ENCODE results near the gene KRT9. TPM values are rescaled to one million over a fixed set of nuclear protein-coding genes. Genes with fewer than 3 reads are reported as not detected.
"Not testable (repeated sequence)": the region's sequence is repeated elsewhere in the genome, so short reads cannot be mapped to it uniquely, and the experiment has no call there.

Gene KRT9
- total RNA-seq, 5 donors from 2014 or later (not counting 1 experiment from before 2014, with no cell fraction given): not detected

DNA sequence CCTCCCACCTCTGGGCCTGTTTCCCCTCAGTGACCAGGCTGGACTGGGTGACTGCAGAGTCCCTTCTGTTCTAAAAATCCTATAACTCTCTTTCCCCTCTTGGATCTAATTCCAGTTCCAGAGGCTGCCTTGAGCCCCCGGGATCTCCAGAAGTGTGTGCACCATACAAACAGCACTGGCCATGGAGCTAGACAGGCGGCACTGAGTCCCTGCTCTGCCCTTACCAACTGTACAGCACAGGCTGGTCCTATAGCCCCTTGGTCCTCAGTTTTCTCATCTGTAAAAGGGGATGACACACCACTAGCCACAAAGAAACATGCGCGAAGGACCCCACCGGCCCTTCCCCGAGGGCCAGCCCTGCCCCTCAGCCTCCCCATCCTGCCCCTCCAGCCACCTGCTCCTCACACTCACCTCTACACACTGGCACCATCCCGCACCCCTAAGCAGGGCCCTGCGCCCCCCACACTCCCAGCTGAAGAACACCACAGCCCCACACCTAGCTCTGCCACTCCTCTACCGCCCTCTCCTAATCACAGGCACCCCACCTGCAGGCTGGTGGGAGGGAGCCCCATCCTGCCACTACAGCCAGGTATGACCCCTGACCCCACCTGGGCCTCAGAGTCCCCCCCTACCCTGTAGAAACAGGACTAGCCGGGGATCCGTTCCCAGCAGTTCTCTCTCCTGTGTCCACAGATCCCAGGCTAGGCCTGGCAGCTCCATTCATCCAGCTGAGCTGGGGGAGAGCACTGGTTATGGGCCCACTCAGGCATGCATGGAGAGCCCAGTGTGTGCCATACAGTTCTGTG lies 41.6 kb upstream of the KRT9 start:
- Histone ChIP-seq H3K9me3 (no peaks in the 10 kb centered on the region), H3K4me1 (ENCODE audit: control insufficient read depth in 1 of 2, extremely low read depth in 1 of 2, insufficient read depth in 2 of 2, low read length in 2 of 2) (no peaks in the 10 kb centered on the region), H3K36me3 (ENCODE audit: control insufficient read depth in 2 of 2, extremely low read depth in 1 of 2, insufficient read depth in 1 of 2, low read length in 1 of 2) (no peaks in the 10 kb centered on the region), H3K27ac (ENCODE audit: low read length) (no peak overlapping the region), H3K27me3 (replicated peaks in 1 of 2; ENCODE audit: control insufficient read depth in 2 of 2, extremely low read depth in 1 of 2, insufficient read depth in 2 of 2, low read length in 1 of 2) (peaks cover 0 to 42% of the 10 kb centered on the region in 2 experiments), H3K4me3 (ENCODE audit: control insufficient read depth in 1 of 2, extremely low read depth in 1 of 2, low read length in 1 of 2) (no peak overlapping the region)
- H3K4me3 Mint-ChIP-seq: no peak overlapping the region
- no peaks in the 10 kb centered on the region for H3K9me3 Mint-ChIP-seq
- no peak for DNase-seq
- H3K27ac Mint-ChIP-seq: no peak overlapping the region
- ATAC-seq (replicated peaks in 1 of 4): no peak
- 84% methylated on average over 9 of the region's 11 CpGs for WGBS (ENCODE audit: insufficient coverage)
- no peaks in the 10 kb centered on the region for H3K4me1 Mint-ChIP-seq
- no peaks in the 10 kb centered on the region for H3K36me3 Mint-ChIP-seq
- ChIA-PET CTCF (interaction anchor here in 1 of 2 donors (0.6 kb wide), 1 partner anchor 35 kb away, joined by 4 read pairs; no protein-coding TSS in a partner anchor), POLR2A (no interaction called here)
- H3K27me3 Mint-ChIP-seq: peaks cover 20 to 37% of the 10 kb centered on the region in 2 donors

DNA sequence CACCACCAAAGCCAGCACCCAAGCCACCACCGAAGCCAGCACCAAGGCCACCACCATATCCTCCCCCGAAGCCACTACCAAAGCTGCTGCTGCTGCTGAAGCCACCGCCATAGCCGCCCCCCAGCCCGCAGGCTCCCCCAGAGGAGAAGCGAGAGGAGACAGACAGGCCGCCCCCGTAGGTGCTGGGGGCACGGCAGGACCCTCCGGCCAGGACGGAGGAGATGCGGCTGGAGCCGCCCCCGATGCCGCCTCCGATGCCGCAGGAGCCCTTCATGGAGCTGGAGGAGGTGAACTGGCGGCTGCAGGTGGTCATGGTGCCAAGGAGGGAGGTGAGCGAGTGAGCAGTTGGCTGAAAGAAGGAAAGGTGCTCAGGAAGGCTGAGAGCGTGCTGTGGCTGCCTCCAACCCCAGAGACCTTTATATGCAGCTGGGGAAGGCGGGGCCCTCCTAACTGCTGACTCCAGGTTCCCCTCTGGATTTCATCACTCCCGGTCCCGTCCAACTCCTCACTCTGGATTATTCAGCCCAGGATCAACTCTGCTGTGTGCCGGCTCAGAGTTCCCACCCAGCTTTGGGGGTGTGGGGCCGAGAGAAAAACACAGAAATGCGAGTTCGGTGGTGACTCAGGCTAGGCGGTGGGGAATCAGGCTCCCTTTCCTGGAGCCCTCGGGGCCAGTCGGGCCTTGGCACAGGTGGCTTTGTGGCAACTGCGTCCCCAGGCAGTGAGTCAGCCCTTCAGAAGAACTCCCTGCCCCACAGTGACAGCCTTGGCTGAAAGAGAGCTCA lies 40.7 kb upstream of the KRT9 start, which contains the start of gene KRT16:
Gene KRT16, minus strand, starts transcription at position 392 of the 785 bp plus-strand sequence. Its CDS starts 79 bp downstream, at position 313.
- H3K27ac ChIP-seq (ENCODE audit: low read length); H3K4me3 ChIP-seq (ENCODE audit: control insufficient read depth in 1 of 2, extremely low read depth in 1 of 2, low read length in 1 of 2); CTCF ChIA-PET; H3K4me1 Mint-ChIP-seq; DNase-seq; H3K4me1 ChIP-seq (ENCODE audit: control insufficient read depth in 1 of 2, extremely low read depth in 1 of 2, insufficient read depth in 2 of 2, low read length in 2 of 2); H3K9me3 Mint-ChIP-seq; H3K36me3 Mint-ChIP-seq; H3K27ac Mint-ChIP-seq; POLR2A ChIA-PET; H3K36me3 ChIP-seq (ENCODE audit: control insufficient read depth in 2 of 2, extremely low read depth in 1 of 2, insufficient read depth in 1 of 2, low read length in 1 of 2); H3K9me3 ChIP-seq; ATAC-seq (replicated peaks in 1 of 4); H3K4me3 Mint-ChIP-seq: not testable (repeated sequence)
- peaks cover 20 to 35% of the 10 kb centered on the region in 2 donors for H3K27me3 Mint-ChIP-seq
- WGBS (ENCODE audit: insufficient coverage): 81% methylated on average over 21 of the region's 31 CpGs
- peaks cover 0 to 35% of the 10 kb centered on the region in 2 experiments for H3K27me3 ChIP-seq (replicated peaks in 1 of 2; ENCODE audit: control insufficient read depth in 2 of 2, extremely low read depth in 1 of 2, insufficient read depth in 2 of 2, low read length in 1 of 2)

DNA sequence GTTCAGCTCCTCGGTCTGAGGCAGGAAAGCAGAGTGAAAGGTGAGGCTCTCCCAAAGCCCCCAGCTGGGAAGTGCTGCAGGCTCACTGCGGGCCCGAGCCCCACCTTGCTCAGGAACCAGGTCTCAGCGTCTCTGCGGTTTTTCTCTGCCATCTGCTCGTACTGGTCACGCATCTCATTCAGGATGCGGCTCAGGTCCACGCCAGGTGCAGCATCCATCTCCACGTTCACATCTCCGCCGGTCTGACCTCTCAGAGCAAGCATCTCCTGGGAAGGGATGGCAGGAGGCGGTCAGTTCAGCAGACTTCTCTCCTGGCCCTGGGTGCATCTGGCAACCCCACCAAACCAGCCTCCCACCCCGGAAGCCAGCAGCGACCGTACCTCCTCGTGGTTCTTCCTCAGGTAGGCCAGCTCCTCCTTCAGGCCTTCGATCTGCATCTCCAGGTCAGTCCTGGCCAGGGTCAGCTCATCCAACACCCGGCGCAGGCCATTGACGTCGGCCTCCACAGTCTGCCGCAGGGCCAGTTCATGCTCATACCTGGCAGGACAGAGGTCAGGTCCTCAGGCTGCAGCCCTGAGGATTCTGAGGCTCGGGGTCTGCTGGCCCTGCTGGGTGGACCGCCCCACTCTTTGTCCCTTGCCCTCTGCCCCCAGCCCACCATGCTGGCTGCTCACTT lies 39.2 kb upstream of the KRT9 start:
- Histone ChIP-seq H3K4me3 (ENCODE audit: control insufficient read depth in 1 of 2, extremely low read depth in 1 of 2, low read length in 1 of 2) (no peak overlapping the region), H3K36me3 (ENCODE audit: control insufficient read depth in 2 of 2, extremely low read depth in 1 of 2, insufficient read depth in 1 of 2, low read length in 1 of 2) (no peaks in the 10 kb centered on the region), H3K27me3 (replicated peaks in 1 of 2; ENCODE audit: control insufficient read depth in 2 of 2, extremely low read depth in 1 of 2, insufficient read depth in 2 of 2, low read length in 1 of 2) (peaks cover 0 to 20% of the 10 kb centered on the region in 2 experiments), H3K9me3 (peaks cover 2% of the 10 kb centered on the region), H3K27ac (ENCODE audit: low read length) (no peak overlapping the region), H3K4me1 (ENCODE audit: control insufficient read depth in 1 of 2, extremely low read depth in 1 of 2, insufficient read depth in 2 of 2, low read length in 2 of 2) (no peaks in the 10 kb centered on the region)
- Mint-ChIP-seq H3K9me3 (peaks cover 13 to 15% (median 14%) of the 10 kb centered on the region in 3 donors), H3K4me1 (no peaks in the 10 kb centered on the region), H3K27ac (no peak overlapping the region), H3K36me3 (peaks cover 9% of the 10 kb centered on the region), H3K4me3 (no peak overlapping the region), H3K27me3 (peaks cover 26 to 46% of the 10 kb centered on the region in 2 donors)
- CTCF ChIA-PET: no interaction called here
- 77% methylated on average over 24 of the region's 25 CpGs for WGBS (ENCODE audit: insufficient coverage)
- no peak for DNase-seq
- no peak for ATAC-seq (replicated peaks in 1 of 4)
- POLR2A ChIA-PET: no interaction called here

DNA sequence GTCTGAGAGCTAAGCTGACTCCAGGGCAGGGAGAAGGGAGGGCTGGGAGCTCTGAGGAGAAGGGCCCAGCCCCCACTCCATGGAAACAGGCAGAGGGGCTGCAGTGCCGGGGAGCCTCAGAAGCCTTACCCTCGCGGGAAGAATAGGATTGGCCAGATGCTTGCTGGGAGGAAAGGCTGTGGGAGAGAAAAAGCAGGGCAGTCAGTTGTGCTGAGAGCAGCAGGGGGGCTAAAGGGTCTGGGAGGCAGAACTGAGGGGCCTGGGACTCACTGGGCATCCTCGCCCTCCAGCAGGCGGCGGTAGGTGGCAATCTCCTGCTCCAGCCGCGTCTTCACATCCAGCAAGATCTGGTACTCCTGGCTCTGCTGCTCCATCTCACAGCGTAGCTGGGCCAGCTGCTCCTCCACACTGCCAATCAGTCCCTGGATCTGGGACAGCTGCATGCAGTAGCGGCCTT lies 38.2 kb upstream of the KRT9 start:
- Mint-ChIP-seq H3K9me3 (peaks cover 13 to 20% (median 14%) of the 10 kb centered on the region in 3 donors), H3K27me3 (peaks cover 31 to 42% of the 10 kb centered on the region in 2 donors)
- H3K4me3 Mint-ChIP-seq; POLR2A ChIA-PET; H3K4me1 Mint-ChIP-seq; H3K4me1 ChIP-seq (ENCODE audit: control insufficient read depth in 1 of 2, extremely low read depth in 1 of 2, insufficient read depth in 2 of 2, low read length in 2 of 2); H3K27ac Mint-ChIP-seq; ATAC-seq (replicated peaks in 1 of 4); H3K27ac ChIP-seq (ENCODE audit: low read length); H3K36me3 Mint-ChIP-seq; H3K36me3 ChIP-seq (ENCODE audit: control insufficient read depth in 2 of 2, extremely low read depth in 1 of 2, insufficient read depth in 1 of 2, low read length in 1 of 2); H3K4me3 ChIP-seq (ENCODE audit: control insufficient read depth in 1 of 2, extremely low read depth in 1 of 2, low read length in 1 of 2); DNase-seq; H3K9me3 ChIP-seq: not testable (repeated sequence)
- CTCF ChIA-PET: interaction anchor here (0.6 kb wide), 2 partner anchors 38 to 762 kb away, joined by 4 to 7 read pairs; no protein-coding TSS in a partner anchor
- peaks cover 0 to 19% of the 10 kb centered on the region in 2 experiments for H3K27me3 ChIP-seq (replicated peaks in 1 of 2; ENCODE audit: control insufficient read depth in 2 of 2, extremely low read depth in 1 of 2, insufficient read depth in 2 of 2, low read length in 1 of 2)
- 38% methylated on average over 8 of the region's 10 CpGs for WGBS (ENCODE audit: insufficient coverage)

DNA sequence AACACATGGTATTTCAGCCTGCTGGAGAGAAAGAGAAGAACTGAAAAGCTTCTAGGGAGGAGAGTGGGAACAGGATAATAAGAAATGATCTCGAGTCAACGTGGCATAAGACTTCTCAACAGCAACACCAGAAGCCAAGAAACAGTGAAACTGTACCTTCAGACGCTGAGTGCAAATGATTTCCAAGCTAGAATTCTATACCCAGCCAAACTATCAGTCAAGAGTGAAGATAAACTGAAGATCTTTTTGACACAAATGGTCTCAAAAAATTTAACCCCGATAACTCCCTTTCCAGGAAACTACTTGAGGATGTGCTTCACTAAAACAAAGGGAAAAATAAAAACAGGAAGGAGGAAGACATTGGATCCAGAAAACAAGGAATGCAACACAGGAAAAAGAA lies 35.1 kb upstream of the KRT9 start:
- no CpG with 5 or more reads among the region's 4 CpGs for WGBS (ENCODE audit: insufficient coverage)
- H3K4me3 Mint-ChIP-seq; POLR2A ChIA-PET; H3K4me1 Mint-ChIP-seq; H3K36me3 Mint-ChIP-seq; H3K4me3 ChIP-seq (ENCODE audit: control insufficient read depth in 1 of 2, extremely low read depth in 1 of 2, low read length in 1 of 2); H3K36me3 ChIP-seq (ENCODE audit: control insufficient read depth in 2 of 2, extremely low read depth in 1 of 2, insufficient read depth in 1 of 2, low read length in 1 of 2); H3K4me1 ChIP-seq (ENCODE audit: control insufficient read depth in 1 of 2, extremely low read depth in 1 of 2, insufficient read depth in 2 of 2, low read length in 2 of 2); H3K27ac ChIP-seq (ENCODE audit: low read length); H3K9me3 ChIP-seq; DNase-seq; H3K27ac Mint-ChIP-seq; ATAC-seq (replicated peaks in 1 of 4); CTCF ChIA-PET: not testable (repeated sequence)
- Mint-ChIP-seq H3K9me3 (peaks cover 13 to 20% (median 14%) of the 10 kb centered on the region in 3 donors), H3K27me3 (peaks cover 42 to 43% of the 10 kb centered on the region in 2 donors)
- H3K27me3 ChIP-seq (replicated peaks in 1 of 2; ENCODE audit: control insufficient read depth in 2 of 2, extremely low read depth in 1 of 2, insufficient read depth in 2 of 2, low read length in 1 of 2): peaks cover 0 to 16% of the 10 kb centered on the region in 2 experiments

DNA sequence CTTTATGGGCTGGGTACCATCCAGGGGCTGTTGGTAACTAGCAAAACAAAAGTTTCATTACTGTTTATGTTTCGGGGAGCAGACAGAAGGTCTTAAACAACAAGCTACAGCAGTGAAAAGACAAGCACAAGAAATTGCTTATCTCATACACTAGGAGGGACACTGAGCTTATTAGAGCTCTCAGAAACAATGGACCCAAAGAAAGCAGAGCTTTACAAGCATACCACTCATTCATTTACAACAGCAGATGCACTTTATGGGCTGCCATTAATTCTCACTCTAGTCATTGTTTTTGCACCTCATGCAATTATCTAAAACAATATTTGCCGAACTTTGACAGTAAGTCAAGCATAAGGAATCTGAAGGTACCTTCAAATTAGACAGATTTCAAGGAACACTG lies 30.7 kb upstream of the KRT9 start:
- peaks cover 11 to 17% (median 17%) of the 10 kb centered on the region in 3 donors for H3K9me3 Mint-ChIP-seq
- H3K27me3 ChIP-seq (replicated peaks in 1 of 2; ENCODE audit: control insufficient read depth in 2 of 2, extremely low read depth in 1 of 2, insufficient read depth in 2 of 2, low read length in 1 of 2): peaks cover 0 to 6% of the 10 kb centered on the region in 2 experiments
- WGBS (ENCODE audit: insufficient coverage): 75% methylated on average over 1 of the region's 2 CpGs
- no peak overlapping the region for H3K27ac Mint-ChIP-seq
- H3K27me3 Mint-ChIP-seq: peaks cover 27 to 32% of the 10 kb centered on the region in 2 donors
- no peak overlapping the region for H3K4me3 ChIP-seq (ENCODE audit: control insufficient read depth in 1 of 2, extremely low read depth in 1 of 2, low read length in 1 of 2)
- H3K4me1 Mint-ChIP-seq: no peaks in the 10 kb centered on the region
- no peak overlapping the region for H3K4me3 Mint-ChIP-seq
- no peak for DNase-seq
- H3K36me3 ChIP-seq (ENCODE audit: control insufficient read depth in 2 of 2, extremely low read depth in 1 of 2, insufficient read depth in 1 of 2, low read length in 1 of 2): no peaks in the 10 kb centered on the region
- ChIA-PET CTCF (no interaction called here), POLR2A (no interaction called here)
- no peak for ATAC-seq (replicated peaks in 1 of 4)
- H3K36me3 Mint-ChIP-seq: peaks cover 9% of the 10 kb centered on the region
- H3K9me3 ChIP-seq: peaks cover 2% of the 10 kb centered on the region
- no peaks in the 10 kb centered on the region for H3K4me1 ChIP-seq (ENCODE audit: control insufficient read depth in 1 of 2, extremely low read depth in 1 of 2, insufficient read depth in 2 of 2, low read length in 2 of 2)
- no peak overlapping the region for H3K27ac ChIP-seq (ENCODE audit: low read length)

All from T-cell (primary cell).